Measurements from ENCODE around the gene CHSY1.

CHSY1 gene

GRCh38 chr15:101211897-101212296 lies 40.0 kb downstream of the CHSY1 start:
- H3K79me1 ChIP-seq (ENCODE audit: low read length): no peaks in the 10 kb centered on the region
- H3K4me2 ChIP-seq (ENCODE audit: low read length): no peak overlapping the region
- H3K23ac ChIP-seq (ENCODE audit: low read length): no peak overlapping the region
- H3K27ac ChIP-seq (ENCODE audit: low read depth, low read length): no peak overlapping the region
- no peaks in the 10 kb centered on the region for H3K27me3 ChIP-seq (ENCODE audit: insufficient read depth, low read length)
- H2BK5ac ChIP-seq (ENCODE audit: low read depth, low read length, poor library complexity): no peak overlapping the region
- H3K18ac ChIP-seq (ENCODE audit: low read length): no peak overlapping the region
- no peak overlapping the region for H2AK5ac ChIP-seq (ENCODE audit: low read length)
- no peak overlapping the region for H2AFZ ChIP-seq (ENCODE audit: insufficient read depth, low read length, poor library complexity)
- DNase-seq: no peak
- H3K9ac ChIP-seq (ENCODE audit: low read length): no peak overlapping the region
- no peak overlapping the region for H4K8ac ChIP-seq (ENCODE audit: low read depth, low read length)
- H4K91ac ChIP-seq (ENCODE audit: low read depth, low read length): no peak overlapping the region
- no peaks in the 10 kb centered on the region for H3K9me3 ChIP-seq (ENCODE audit: insufficient read depth, low read depth, low read length)
- no peak overlapping the region for H3K14ac ChIP-seq (ENCODE audit: low read length)
- H3K4ac ChIP-seq (ENCODE audit: low read depth, low read length): no peak overlapping the region
- no peaks in the 10 kb centered on the region for H3K4me1 ChIP-seq (ENCODE audit: control insufficient read depth in 1 of 2, insufficient read depth in 2 of 2, low read length in 2 of 2)
- peaks cover 0 to 2% of the 10 kb centered on the region in 2 experiments for H3K36me3 ChIP-seq (ENCODE audit: control insufficient read depth in 1 of 2, insufficient read depth in 2 of 2, low read length in 2 of 2)
- H3K4me3 ChIP-seq (ENCODE audit: low read depth, low read length): no peak overlapping the region
- no peak overlapping the region for H2BK120ac ChIP-seq (ENCODE audit: insufficient read depth, low read length, poor library complexity)
- no CpG with 5 or more reads among the region's 4 CpGs for WGBS (ENCODE audit: extremely low coverage, insufficient coverage, insufficient read length)
- no peaks in the 10 kb centered on the region for H3K79me2 ChIP-seq (ENCODE audit: control insufficient read depth, insufficient read depth, low read length, poor library complexity)
- no peak overlapping the region for H2BK12ac ChIP-seq (ENCODE audit: low read length)
- no peak overlapping the region for H4K12ac ChIP-seq (ENCODE audit: low read depth, low read length)

- Histone ChIP-seq H3K27ac (ENCODE audit: low read depth, low read length) (no peak overlapping the region), H3K79me2 (ENCODE audit: control insufficient read depth, insufficient read depth, low read length, poor library complexity) (peaks cover 3% of the 10 kb centered on the region), H3K36me3 (ENCODE audit: control insufficient read depth in 1 of 2, insufficient read depth in 2 of 2, low read length in 2 of 2) (peaks cover 0 to 2% of the 10 kb centered on the region in 2 experiments), H3K4me1 (ENCODE audit: control insufficient read depth in 1 of 2, insufficient read depth in 2 of 2, low read length in 2 of 2) (peaks cover 0 to 4% of the 10 kb centered on the region in 2 experiments), H3K79me1 (ENCODE audit: low read length) (no peaks in the 10 kb centered on the region), H3K9ac (ENCODE audit: low read length) (no peak overlapping the region), H3K14ac (ENCODE audit: low read length) (no peak overlapping the region), H4K8ac (ENCODE audit: low read depth, low read length) (no peak overlapping the region), H2AK5ac (ENCODE audit: low read length) (no peak overlapping the region), H2AFZ (ENCODE audit: insufficient read depth, low read length, poor library complexity) (no peak overlapping the region), H3K18ac (ENCODE audit: low read length) (no peak overlapping the region), H3K4ac (ENCODE audit: low read depth, low read length) (no peak overlapping the region), H3K27me3 (ENCODE audit: insufficient read depth, low read length) (no peaks in the 10 kb centered on the region), H3K23ac (ENCODE audit: low read length) (no peak overlapping the region), H3K9me3 (ENCODE audit: insufficient read depth, low read depth, low read length) (no peaks in the 10 kb centered on the region), H3K4me2 (ENCODE audit: low read length) (no peak overlapping the region), H4K12ac (ENCODE audit: low read depth, low read length) (no peak overlapping the region), H2BK12ac (ENCODE audit: low read length) (no peak overlapping the region), H3K4me3 (ENCODE audit: low read depth, low read length) (no peak overlapping the region), H2BK120ac (ENCODE audit: insufficient read depth, low read length, poor library complexity) (no peak overlapping the region), H2BK5ac (ENCODE audit: low read depth, low read length, poor library complexity) (no peak overlapping the region), H4K91ac (ENCODE audit: low read depth, low read length) (no peak overlapping the region)
- DNase-seq: no peak
- no CpG with 5 or more reads among the region's 2 CpGs for WGBS (ENCODE audit: extremely low coverage, insufficient coverage, insufficient read length)
Observed at GRCh38 chr15:101210466-101210865, 41.4 kb downstream of the CHSY1 start.

GRCh38 chr15:101210058-101210457 lies 41.8 kb downstream of the CHSY1 start:
- H2AFZ ChIP-seq (ENCODE audit: insufficient read depth, low read length, poor library complexity): no peak overlapping the region
- H2AK5ac ChIP-seq (ENCODE audit: low read length): no peak overlapping the region
- H3K9ac ChIP-seq (ENCODE audit: low read length): no peak overlapping the region
- no peaks in the 10 kb centered on the region for H3K27me3 ChIP-seq (ENCODE audit: insufficient read depth, low read length)
- H3K27ac ChIP-seq (ENCODE audit: low read depth, low read length): no peak overlapping the region
- DNase-seq: no peak
- peaks cover 0 to 4% of the 10 kb centered on the region in 2 experiments for H3K4me1 ChIP-seq (ENCODE audit: control insufficient read depth in 1 of 2, insufficient read depth in 2 of 2, low read length in 2 of 2)
- no peak overlapping the region for H3K4me3 ChIP-seq (ENCODE audit: low read depth, low read length)
- H3K4ac ChIP-seq (ENCODE audit: low read depth, low read length): no peak overlapping the region
- no peak overlapping the region for H4K12ac ChIP-seq (ENCODE audit: low read depth, low read length)
- no peak overlapping the region for H2BK5ac ChIP-seq (ENCODE audit: low read depth, low read length, poor library complexity)
- H3K36me3 ChIP-seq (ENCODE audit: control insufficient read depth in 1 of 2, insufficient read depth in 2 of 2, low read length in 2 of 2): peaks cover 0 to 2% of the 10 kb centered on the region in 2 experiments
- no peak overlapping the region for H2BK12ac ChIP-seq (ENCODE audit: low read length)
- H3K79me1 ChIP-seq (ENCODE audit: low read length): no peaks in the 10 kb centered on the region
- no peak overlapping the region for H4K8ac ChIP-seq (ENCODE audit: low read depth, low read length)
- no peak overlapping the region for H3K23ac ChIP-seq (ENCODE audit: low read length)
- no peak overlapping the region for H2BK120ac ChIP-seq (ENCODE audit: insufficient read depth, low read length, poor library complexity)
- H3K14ac ChIP-seq (ENCODE audit: low read length): no peak overlapping the region
- no peak overlapping the region for H4K91ac ChIP-seq (ENCODE audit: low read depth, low read length)
- peaks cover 3% of the 10 kb centered on the region for H3K79me2 ChIP-seq (ENCODE audit: control insufficient read depth, insufficient read depth, low read length, poor library complexity)
- no peaks in the 10 kb centered on the region for H3K9me3 ChIP-seq (ENCODE audit: insufficient read depth, low read depth, low read length)
- no CpG with 5 or more reads among the region's 1 CpG for WGBS (ENCODE audit: extremely low coverage, insufficient coverage, insufficient read length)
- H3K18ac ChIP-seq (ENCODE audit: low read length): no peak overlapping the region
- no peak overlapping the region for H3K4me2 ChIP-seq (ENCODE audit: low read length)

GRCh38 chr15:101209285-101209845 lies 42.5 kb downstream of the CHSY1 start:
- WGBS (ENCODE audit: extremely low coverage, insufficient coverage, insufficient read length): no CpG with 5 or more reads among the region's 5 CpGs
- H4K91ac ChIP-seq (ENCODE audit: low read depth, low read length): no peak overlapping the region

More at GRCh38 chr15:101209285-101209845, 42.5 kb downstream of the CHSY1 start:
- no peak overlapping the region for H3K27ac ChIP-seq (ENCODE audit: low read depth, low read length)
- H3K36me3 ChIP-seq (ENCODE audit: control insufficient read depth in 1 of 2, insufficient read depth in 2 of 2, low read length in 2 of 2): no peaks in the 10 kb centered on the region
- H3K4me2 ChIP-seq (ENCODE audit: low read length): no peak overlapping the region
- no peak overlapping the region for H4K12ac ChIP-seq (ENCODE audit: low read depth, low read length)
- H4K8ac ChIP-seq (ENCODE audit: low read depth, low read length): no peak overlapping the region
- H3K4me1 ChIP-seq (ENCODE audit: control insufficient read depth in 1 of 2, insufficient read depth in 2 of 2, low read length in 2 of 2): peaks cover 0 to 4% of the 10 kb centered on the region in 2 experiments
- no peak overlapping the region for H2BK12ac ChIP-seq (ENCODE audit: low read length)
- H3K9me3 ChIP-seq (ENCODE audit: insufficient read depth, low read depth, low read length): no peaks in the 10 kb centered on the region
- H2BK120ac ChIP-seq (ENCODE audit: insufficient read depth, low read length, poor library complexity): no peak overlapping the region
- no peak overlapping the region for H3K4ac ChIP-seq (ENCODE audit: low read depth, low read length)
- no peak overlapping the region for H2AFZ ChIP-seq (ENCODE audit: insufficient read depth, low read length, poor library complexity)
- no peak overlapping the region for H2AK5ac ChIP-seq (ENCODE audit: low read length)
- H3K79me2 ChIP-seq (ENCODE audit: control insufficient read depth, insufficient read depth, low read length, poor library complexity): peaks cover 3% of the 10 kb centered on the region
- no peak overlapping the region for H3K23ac ChIP-seq (ENCODE audit: low read length)
- no peak overlapping the region for H2BK5ac ChIP-seq (ENCODE audit: low read depth, low read length, poor library complexity)
- no peaks in the 10 kb centered on the region for H3K27me3 ChIP-seq (ENCODE audit: insufficient read depth, low read length)
- H3K79me1 ChIP-seq (ENCODE audit: low read length): no peaks in the 10 kb centered on the region
- DNase-seq: no peak
- H3K18ac ChIP-seq (ENCODE audit: low read length): no peak overlapping the region
- no peak overlapping the region for H3K4me3 ChIP-seq (ENCODE audit: low read depth, low read length)
- no peak overlapping the region for H3K9ac ChIP-seq (ENCODE audit: low read length)
- no peak overlapping the region for H3K14ac ChIP-seq (ENCODE audit: low read length)

All from trophoblast cell (in vitro differentiated cells and primary cell).